B cell (primary cell): ENCODE data around the gene DSC1.

Experiments used
- EZH2 ChIP-seq: IDR thresholded peaks from 2 replicates; pipeline ENCODE4 v1.6.1; 2012; ENCODE audit warnings: borderline replicate concordance, low read depth, mild to moderate bottlenecking, moderate library complexity, low read length; ENCODE audit not compliant: insufficient read depth, poor library complexity, severe bottlenecking
- TF ChIP-seq, protein P1 (sequence below): fragments of 200-600 bp; IDR thresholded peaks from one replicate; pipeline ENCODE4 v1.8.0; 2022; ENCODE audit warnings: antibody characterized with exemption, mild to moderate bottlenecking

DNA sequence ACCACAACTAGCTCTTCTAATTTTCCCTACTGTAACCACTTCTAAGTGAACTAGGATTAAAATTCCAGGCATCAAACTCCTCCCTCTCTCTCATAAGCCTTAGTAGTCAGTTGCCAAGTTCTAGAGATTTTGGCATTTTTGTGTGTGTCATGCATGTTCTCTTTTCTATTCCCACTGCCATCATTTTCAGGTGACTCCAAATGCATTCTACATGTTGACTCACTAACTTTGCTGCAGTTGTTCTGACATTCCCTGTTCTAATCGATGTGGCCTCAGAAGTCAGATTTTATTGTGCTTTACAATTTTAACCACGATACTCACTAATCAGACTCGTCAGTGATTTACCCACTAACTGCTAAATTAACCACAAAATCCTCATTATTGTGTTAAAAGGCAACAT is 13.3 kb downstream of the DSC1 start:
- TF ChIP-seq, protein P1, sequence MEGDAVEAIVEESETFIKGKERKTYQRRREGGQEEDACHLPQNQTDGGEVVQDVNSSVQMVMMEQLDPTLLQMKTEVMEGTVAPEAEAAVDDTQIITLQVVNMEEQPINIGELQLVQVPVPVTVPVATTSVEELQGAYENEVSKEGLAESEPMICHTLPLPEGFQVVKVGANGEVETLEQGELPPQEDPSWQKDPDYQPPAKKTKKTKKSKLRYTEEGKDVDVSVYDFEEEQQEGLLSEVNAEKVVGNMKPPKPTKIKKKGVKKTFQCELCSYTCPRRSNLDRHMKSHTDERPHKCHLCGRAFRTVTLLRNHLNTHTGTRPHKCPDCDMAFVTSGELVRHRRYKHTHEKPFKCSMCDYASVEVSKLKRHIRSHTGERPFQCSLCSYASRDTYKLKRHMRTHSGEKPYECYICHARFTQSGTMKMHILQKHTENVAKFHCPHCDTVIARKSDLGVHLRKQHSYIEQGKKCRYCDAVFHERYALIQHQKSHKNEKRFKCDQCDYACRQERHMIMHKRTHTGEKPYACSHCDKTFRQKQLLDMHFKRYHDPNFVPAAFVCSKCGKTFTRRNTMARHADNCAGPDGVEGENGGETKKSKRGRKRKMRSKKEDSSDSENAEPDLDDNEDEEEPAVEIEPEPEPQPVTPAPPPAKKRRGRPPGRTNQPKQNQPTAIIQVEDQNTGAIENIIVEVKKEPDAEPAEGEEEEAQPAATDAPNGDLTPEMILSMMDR: no peak
- no peak for TF ChIP-seq EZH2
